Spleen (tissue), 11 donors: ENCODE results near the gene MYH15. TPM values are rescaled to one million over a fixed set of nuclear protein-coding genes. Genes with fewer than 3 reads are reported as not detected.

ENCODE experiments used
- DNase-seq: peaks from one replicate; pipeline ENCODE4 v3.0.0-alpha.2; 2020
- H3K27ac ChIP-seq, 8 donors: fragments of 200-600 bp; sonication (generic) in 7 of 8; 1 replicate in 4 of 8; 2 replicates in 4 of 8; pipeline versions ENCODE4 v1.5.0 to v1.8.0; 2016 to 2021; ENCODE audit warnings: inconsistent platforms in 4 of 8, mild to moderate bottlenecking in 4 of 8, moderate library complexity in 1 of 8
- H3K27me3 ChIP-seq, 7 donors: fragments of 200-600 bp; sonication (generic) in 6 of 7; replicated peaks in 1 of 7; 1 replicate in 4 of 7; 2 replicates in 3 of 7; pipeline versions ENCODE4 v1.5.0 to v1.8.0; 2016 to 2021; ENCODE audit warnings: inconsistent platforms in 3 of 7, mild to moderate bottlenecking in 1 of 7
- H3K36me3 ChIP-seq, 6 donors: fragments of 200-600 bp; sonication (generic) in 5 of 6; 1 replicate in 4 of 6; 2 replicates in 2 of 6; pipeline versions ENCODE4 v1.5.0 to v1.8.0; 2016 to 2021; ENCODE audit warnings: inconsistent platforms in 2 of 6
- H3K4me1 ChIP-seq, 6 donors: fragments of 200-600 bp; sonication (generic) in 5 of 6; 1 replicate in 3 of 6; 2 replicates in 3 of 6; pipeline versions ENCODE4 v1.5.0 to v1.8.0; 2016 to 2021; ENCODE audit warnings: inconsistent platforms in 3 of 6
- H3K4me3 ChIP-seq, 8 donors: fragments of 200-600 bp; sonication (generic) in 7 of 8; 1 replicate in 4 of 8; 2 replicates in 4 of 8; pipeline versions ENCODE4 v1.5.0 to v1.8.0; 2016 to 2021; ENCODE audit warnings: inconsistent platforms in 4 of 8, mild to moderate bottlenecking in 4 of 8, moderate library complexity in 2 of 8
- H3K9me3 ChIP-seq, 8 donors: fragments of 200-600 bp; sonication (generic) in 7 of 8; 1 replicate in 4 of 8; 2 replicates in 4 of 8; pipeline versions ENCODE4 v1.5.0 to v1.8.0; 2016 to 2021; ENCODE audit warnings: inconsistent platforms in 4 of 8
- POLR2A ChIP-seq, 3 donors: fragments of 450-650 bp; IDR thresholded peaks; one replicate each; pipeline ENCODE4 v1.5.1; 2017; ENCODE audit warnings: antibody characterized with exemption in 3 of 3, mild to moderate bottlenecking in 1 of 3
- POLR2AphosphoS5 ChIP-seq, 3 donors: sonication (generic); formaldehyde crosslinking; IDR thresholded peaks; one replicate each; pipeline ENCODE4 v1.5.1; 2017; ENCODE audit warnings: antibody characterized with exemption in 3 of 3
- WGBS, 5 donors: extraction: QIAGEN DNeasy Blood & Tissue Kit in 3 of 5; methylation state at CpG; one replicate each; pipeline versions ENCODE4 v1.1.5 to v1.1.7; 2013 to 2018; 5-methylcytosine and 5-hydroxymethylcytosine counted together
- intact Hi-C: fragments of 100-400 bp; cut with DNase I; formaldehyde crosslinking; loops from one replicate; pipeline ENCODE4 v1.15.0; 2023; ENCODE audit warnings: low total_unique reads
- polyA plus RNA-seq, 3 donors: library from polyadenylated mRNA; stranded (reverse); fragments of 200-250 nt; gene quantifications; one replicate each; pipeline ENCODE4 v1.2.1, GENCODE V29; 2013
- total RNA-seq, 7 donors: library from RNA; depleted of rRNA in 3 of 7; stranded (reverse); fragments of >200 nt in 3 of 7; fragmentation: NEBNext Ultra II Directional in 4 of 7; extraction: Animal tissue kit (Norgen Biotek cat#: 25700) in 4 of 7; gene quantifications; one replicate each; pipeline versions ENCODE4 v1.1.0 to v1.2.1, GENCODE V29; 2016 to 2021
- TF ChIP-seq, protein P1 (sequence below), 11 experiments: fragments of 200-600 bp in 7 of 11; fragments of 450-650 bp in 4 of 11; sonication (generic) in 4 of 11; IDR thresholded peaks in 8 of 11; conservative IDR thresholded peaks in 3 of 11; 1 replicate in 7 of 11; 2 replicates in 4 of 11; pipeline versions ENCODE4 v1.4.0 to v1.8.0; 2016 to 2021; ENCODE audit warnings: antibody characterized with exemption in 11 of 11, inconsistent platforms in 4 of 11, mild to moderate bottlenecking in 1 of 11
- donor health status: healthy with polysubstance abuse.
- donor health status: DM: no; HTN: no; CAD: no; lungs with moderate emphysema.
- donor health status: DM: no; HTN: no; CAD: no.
- donor health status: Bipolar disorder and iron deficiency.
- donor health status: healthy.
- donor health status: DM: no; HTN: no; CAD: no.
- donor health status: DM: yes; HTN: yes; CAD: no.

MYH15 gene
- total and polyA plus RNA-seq, 10 donors = 0.02 to 3.0 (median 0.18) TPM

DNA sequence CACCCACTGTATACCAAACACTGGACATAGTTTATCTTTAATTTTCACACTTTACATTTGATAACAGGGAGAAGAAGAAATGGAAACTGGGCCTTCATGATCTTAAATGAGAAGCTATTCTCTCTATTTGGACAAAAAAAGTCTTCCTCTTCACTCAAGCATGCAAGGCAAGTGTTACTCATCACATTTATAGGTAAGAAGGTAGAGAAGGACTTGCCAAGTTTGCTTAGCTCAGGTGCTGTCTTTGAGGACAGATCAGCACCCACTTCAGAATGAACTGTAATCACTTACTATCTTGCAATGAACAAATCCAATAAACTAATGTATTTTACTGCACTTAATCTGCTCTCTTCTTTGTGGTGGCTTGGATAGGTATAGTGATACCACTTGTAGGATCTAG, 1.1 kb upstream of the MYH15 start:
- Histone ChIP-seq H3K4me3 (no peak overlapping the region), H3K4me1 (no peaks in the 10 kb centered on the region), H3K27me3 (no peaks in the 10 kb centered on the region), H3K9me3 (no peaks in the 10 kb centered on the region), H3K36me3 (no peaks in the 10 kb centered on the region), H3K27ac (no peak overlapping the region)
- TF ChIP-seq POLR2AphosphoS5 (IDR thresholded peaks at IDR 0.05) (no peak), POLR2A (IDR thresholded peaks at IDR 0.05) (no peak)
- TF ChIP-seq, protein P1, sequence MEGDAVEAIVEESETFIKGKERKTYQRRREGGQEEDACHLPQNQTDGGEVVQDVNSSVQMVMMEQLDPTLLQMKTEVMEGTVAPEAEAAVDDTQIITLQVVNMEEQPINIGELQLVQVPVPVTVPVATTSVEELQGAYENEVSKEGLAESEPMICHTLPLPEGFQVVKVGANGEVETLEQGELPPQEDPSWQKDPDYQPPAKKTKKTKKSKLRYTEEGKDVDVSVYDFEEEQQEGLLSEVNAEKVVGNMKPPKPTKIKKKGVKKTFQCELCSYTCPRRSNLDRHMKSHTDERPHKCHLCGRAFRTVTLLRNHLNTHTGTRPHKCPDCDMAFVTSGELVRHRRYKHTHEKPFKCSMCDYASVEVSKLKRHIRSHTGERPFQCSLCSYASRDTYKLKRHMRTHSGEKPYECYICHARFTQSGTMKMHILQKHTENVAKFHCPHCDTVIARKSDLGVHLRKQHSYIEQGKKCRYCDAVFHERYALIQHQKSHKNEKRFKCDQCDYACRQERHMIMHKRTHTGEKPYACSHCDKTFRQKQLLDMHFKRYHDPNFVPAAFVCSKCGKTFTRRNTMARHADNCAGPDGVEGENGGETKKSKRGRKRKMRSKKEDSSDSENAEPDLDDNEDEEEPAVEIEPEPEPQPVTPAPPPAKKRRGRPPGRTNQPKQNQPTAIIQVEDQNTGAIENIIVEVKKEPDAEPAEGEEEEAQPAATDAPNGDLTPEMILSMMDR (IDR thresholded peaks at IDR 0.05 in 8 of 11, conservative IDR thresholded peaks at IDR 0.05 in 3 of 11) = no peak
- DNase-seq = no peak
- intact Hi-C loops = no loop called here

DNA sequence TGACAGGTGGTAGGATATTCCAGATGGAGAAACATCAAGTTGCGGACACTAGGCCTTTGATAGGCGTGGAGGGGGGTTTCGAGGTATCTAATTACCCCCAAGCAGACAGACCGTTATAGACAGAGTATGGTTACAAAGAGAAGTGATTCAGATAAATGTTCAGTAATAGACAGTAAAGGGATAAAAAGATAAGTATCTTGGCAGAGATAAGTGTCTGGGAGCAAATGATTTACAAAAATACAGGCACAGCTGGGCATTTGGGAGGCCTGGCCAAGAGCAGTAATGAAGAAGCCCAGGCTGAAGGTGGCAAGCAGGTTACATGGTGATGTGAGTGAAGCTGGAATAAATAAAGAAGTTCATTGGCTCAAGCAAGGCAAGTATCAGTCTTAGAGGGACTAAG, 659 bp upstream of the MYH15 start:
- Histone ChIP-seq H3K9me3 (no peaks in the 10 kb centered on the region), H3K27me3 (no peaks in the 10 kb centered on the region), H3K4me3 (no peak overlapping the region), H3K27ac (no peak overlapping the region), H3K36me3 (no peaks in the 10 kb centered on the region), H3K4me1 (no peaks in the 10 kb centered on the region)
- WGBS, 5 donors = 94 to 97% (median 95%) methylated on average over 4 of the region's 4 CpGs
- TF ChIP-seq POLR2A (IDR thresholded peaks at IDR 0.05) (no peak), POLR2AphosphoS5 (IDR thresholded peaks at IDR 0.05) (no peak)
- TF ChIP-seq, protein P1 (IDR thresholded peaks at IDR 0.05 in 8 of 11, conservative IDR thresholded peaks at IDR 0.05 in 3 of 11) = no peak
- intact Hi-C loops = no loop called here
- DNase-seq = no peak

DNA sequence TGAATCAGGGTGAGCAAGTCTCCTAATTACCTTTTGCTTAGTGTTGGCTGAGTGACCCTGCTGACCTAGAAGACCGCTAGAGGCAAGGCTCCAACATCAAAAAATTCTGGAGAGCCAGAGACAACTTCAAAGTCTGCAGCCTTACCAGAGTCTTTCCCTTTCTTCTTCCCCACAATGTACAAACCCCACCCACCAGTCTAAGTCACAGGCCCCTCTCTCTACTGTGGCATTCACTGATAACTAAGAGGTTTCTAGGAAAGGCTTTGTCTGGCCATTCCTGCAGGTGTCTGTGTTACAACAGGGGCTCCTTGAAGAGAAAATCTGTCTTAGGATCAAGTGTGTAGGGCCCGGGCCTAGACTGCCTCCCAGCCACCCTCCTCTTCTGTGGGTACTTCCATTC, 525 bp downstream of the MYH15 start:
- Histone ChIP-seq H3K27me3 (no peaks in the 10 kb centered on the region), H3K4me1 (no peaks in the 10 kb centered on the region), H3K27ac (no peak overlapping the region), H3K36me3 (no peaks in the 10 kb centered on the region), H3K4me3 (no peak overlapping the region), H3K9me3 (no peaks in the 10 kb centered on the region)
- 79 to 95% (median 86%) methylated on average over 2 of the region's 2 CpGs for WGBS, 5 donors
- TF ChIP-seq, protein P1 (IDR thresholded peaks at IDR 0.05 in 8 of 11, conservative IDR thresholded peaks at IDR 0.05 in 3 of 11) = no peak
- TF ChIP-seq POLR2A (IDR thresholded peaks at IDR 0.05) (no peak), POLR2AphosphoS5 (IDR thresholded peaks at IDR 0.05) (no peak)
- intact Hi-C loops = no loop called here
- no peak for DNase-seq

DNA sequence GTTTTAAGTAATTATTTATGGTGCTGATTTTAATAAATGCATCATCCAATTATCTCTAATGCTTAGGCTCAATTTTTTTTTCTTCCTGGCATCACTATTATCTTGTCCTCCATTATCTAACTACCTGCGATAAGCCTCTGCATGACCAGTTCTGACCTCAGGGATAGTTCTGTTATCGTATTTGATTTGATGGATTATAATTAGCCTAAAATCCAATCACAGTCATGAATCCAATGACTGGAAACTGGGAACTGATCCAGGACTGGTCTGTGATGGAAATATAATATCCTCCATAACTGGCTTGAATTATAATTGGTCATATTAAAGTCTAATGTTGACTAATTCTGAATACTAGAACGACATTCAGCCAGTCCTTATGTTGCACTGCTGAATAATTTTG, 1.1 kb downstream of the MYH15 start:
- no peak overlapping the region for H3K4me3 ChIP-seq
- DNase-seq = no peak
- no peaks in the 10 kb centered on the region for H3K9me3 ChIP-seq
- intact Hi-C loops = no loop called here
- H3K27me3 ChIP-seq = no peaks in the 10 kb centered on the region
- WGBS, 5 donors = 83 to 91% (median 88%) methylated on average over 3 of the region's 3 CpGs
- no peaks in the 10 kb centered on the region for H3K4me1 ChIP-seq
- H3K27ac ChIP-seq = no peak overlapping the region
- no peaks in the 10 kb centered on the region for H3K36me3 ChIP-seq
- TF ChIP-seq, protein P1 (IDR thresholded peaks at IDR 0.05 in 8 of 11, conservative IDR thresholded peaks at IDR 0.05 in 3 of 11) = no peak
- TF ChIP-seq POLR2AphosphoS5 (IDR thresholded peaks at IDR 0.05) = no peak
- TF ChIP-seq POLR2A (IDR thresholded peaks at IDR 0.05) = no peak
